SK-N-SH treated with all-trans-retinoic acid at 6 μM for 48 hours (cell line): Measurements from ENCODE around the gene PRTFDC1.

Experiments
- ATAC-seq: fragments of 200-7000 bp; cut with Tn5 transposase; 3 replicates; pipeline ENCODE4 v1.9.1; 2020; ENCODE audit warnings: mild to moderate bottlenecking, moderate library complexity
- BACH2 ChIP-seq: fragments of 250-450 bp; sonication (Bioruptor Pico); IDR thresholded peaks from 2 replicates; pipeline ENCODE4 v1.9.0; 2021; ENCODE audit warnings: mild to moderate bottlenecking, borderline replicate concordance
- CSDC2 ChIP-seq: fragments of 250-450 bp; sonication (Bioruptor Pico); IDR thresholded peaks from 2 replicates; pipeline ENCODE4 v1.5.0; 2020; ENCODE audit warnings: mild to moderate bottlenecking, moderate library complexity
- ESRRG ChIP-seq: fragments of 250-450 bp; sonication (Bioruptor Pico); IDR thresholded peaks from 2 replicates; pipeline ENCODE4 v1.6.1; 2021; ENCODE audit warnings: mild to moderate bottlenecking
- GLIS3 ChIP-seq: fragments of 250-450 bp; sonication (Bioruptor Pico); IDR thresholded peaks from 2 replicates; pipeline ENCODE4 v1.5.0; 2020; ENCODE audit warnings: mild to moderate bottlenecking, moderate library complexity
- ISL1 ChIP-seq: fragments of 250-450 bp; sonication (Bioruptor Pico); IDR thresholded peaks from 2 replicates; pipeline ENCODE4 v2.1.2; 2022; ENCODE audit warnings: mild to moderate bottlenecking, moderate library complexity
- OSR1 ChIP-seq: fragments of 250-450 bp; sonication (Bioruptor Pico); IDR thresholded peaks from 2 replicates; pipeline ENCODE4 v1.8.0; 2022; ENCODE audit warnings: moderate library complexity, mild to moderate bottlenecking, inconsistent platforms
- PPARA ChIP-seq: fragments of 250-450 bp; sonication (Bioruptor Pico); IDR thresholded peaks from 2 replicates; pipeline ENCODE4 v1.5.0; 2020; ENCODE audit warnings: mild to moderate bottlenecking, borderline replicate concordance
- RARB ChIP-seq: fragments of 250-450 bp; sonication (Bioruptor Pico); IDR thresholded peaks from 2 replicates; pipeline ENCODE4 v1.8.0; 2021; ENCODE audit warnings: mild to moderate bottlenecking, moderate library complexity
- SNAI2 ChIP-seq: fragments of 250-450 bp; sonication (Bioruptor Pico); IDR thresholded peaks from 2 replicates; pipeline ENCODE4 v1.5.0; 2020; ENCODE audit warnings: mild to moderate bottlenecking, moderate library complexity
- TCF4 ChIP-seq: fragments of 250-450 bp; sonication (Bioruptor Pico); IDR thresholded peaks from 2 replicates; pipeline ENCODE4 v1.8.0; 2021; ENCODE audit warnings: mild to moderate bottlenecking, moderate library complexity, borderline replicate concordance
- ZC3H10 ChIP-seq: fragments of 250-450 bp; sonication (Bioruptor Pico); IDR thresholded peaks from 2 replicates; pipeline ENCODE4 v1.5.1; 2021; ENCODE audit warnings: mild to moderate bottlenecking, moderate library complexity
- ZFP3 ChIP-seq: fragments of 250-450 bp; sonication (Bioruptor Pico); IDR thresholded peaks from 2 replicates; pipeline ENCODE4 v1.5.0; 2020; ENCODE audit warnings: mild to moderate bottlenecking, moderate library complexity
- ZNF565 ChIP-seq: fragments of 450-650 bp; formaldehyde crosslinking; conservative IDR thresholded peaks from 2 replicates; pipeline ENCODE4 v1.5.0; 2020; ENCODE audit warnings: low read depth, mild to moderate bottlenecking, moderate library complexity
- ZNF70 ChIP-seq: fragments of 450-650 bp; formaldehyde crosslinking; IDR thresholded peaks from 2 replicates; pipeline ENCODE4 v1.5.0; 2020; ENCODE audit warnings: mild to moderate bottlenecking, moderate library complexity
- ZNF8 ChIP-seq: fragments of 450-650 bp; formaldehyde crosslinking; IDR thresholded peaks from 2 replicates; pipeline ENCODE4 v1.5.0; 2020; ENCODE audit warnings: mild to moderate bottlenecking, moderate library complexity
- TF ChIP-seq, protein P1 (sequence below): fragments of 250-450 bp; sonication (Bioruptor Pico); IDR thresholded peaks from 2 replicates; pipeline ENCODE4 v1.5.0; 2020; ENCODE audit warnings: mild to moderate bottlenecking, moderate library complexity
- TF ChIP-seq, protein P2 (sequence below): fragments of 250-450 bp; sonication (Bioruptor Pico); IDR thresholded peaks from 2 replicates; pipeline ENCODE4 v1.5.1; 2021; ENCODE audit warnings: mild to moderate bottlenecking, moderate library complexity
- TF ChIP-seq, protein P3 (sequence below): fragments of 250-450 bp; sonication (Bioruptor Pico); IDR thresholded peaks from 2 replicates; pipeline ENCODE4 v1.8.0; 2020; ENCODE audit warnings: mild to moderate bottlenecking, moderate library complexity, borderline replicate concordance
- TF ChIP-seq, protein P4 (sequence below): fragments of 250-450 bp; sonication (Bioruptor Pico); IDR thresholded peaks from 2 replicates; pipeline ENCODE4 v1.5.1; 2020; ENCODE audit warnings: low read depth, mild to moderate bottlenecking, moderate library complexity
- TF ChIP-seq, protein P5 (sequence below): fragments of 250-450 bp; sonication (Bioruptor Pico); IDR thresholded peaks from 2 replicates; pipeline ENCODE4 v1.8.0; 2021; ENCODE audit warnings: low read depth, mild to moderate bottlenecking, moderate library complexity, borderline replicate concordance

Gene PRTFDC1

DNA sequence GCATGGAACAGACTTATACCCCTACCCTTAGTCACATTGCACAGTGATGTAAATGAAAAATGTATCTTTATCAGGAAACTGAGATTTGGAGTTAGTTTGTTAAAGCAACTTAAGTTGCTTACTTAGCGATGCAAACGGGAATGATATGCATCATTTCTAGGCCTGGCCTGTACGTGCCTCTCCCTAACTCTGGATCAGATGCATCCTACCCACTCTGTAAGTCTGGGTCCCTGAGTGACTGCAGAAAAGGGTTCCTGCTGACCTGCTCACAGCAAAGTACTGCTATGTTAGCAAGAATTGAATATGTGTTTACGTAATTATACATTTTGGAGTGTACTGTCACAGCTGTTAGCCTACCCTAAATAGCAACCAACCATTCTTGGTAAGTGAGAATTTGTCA, 30.7 kb upstream of the PRTFDC1 start (continued):
- TF ChIP-seq, protein P1, sequence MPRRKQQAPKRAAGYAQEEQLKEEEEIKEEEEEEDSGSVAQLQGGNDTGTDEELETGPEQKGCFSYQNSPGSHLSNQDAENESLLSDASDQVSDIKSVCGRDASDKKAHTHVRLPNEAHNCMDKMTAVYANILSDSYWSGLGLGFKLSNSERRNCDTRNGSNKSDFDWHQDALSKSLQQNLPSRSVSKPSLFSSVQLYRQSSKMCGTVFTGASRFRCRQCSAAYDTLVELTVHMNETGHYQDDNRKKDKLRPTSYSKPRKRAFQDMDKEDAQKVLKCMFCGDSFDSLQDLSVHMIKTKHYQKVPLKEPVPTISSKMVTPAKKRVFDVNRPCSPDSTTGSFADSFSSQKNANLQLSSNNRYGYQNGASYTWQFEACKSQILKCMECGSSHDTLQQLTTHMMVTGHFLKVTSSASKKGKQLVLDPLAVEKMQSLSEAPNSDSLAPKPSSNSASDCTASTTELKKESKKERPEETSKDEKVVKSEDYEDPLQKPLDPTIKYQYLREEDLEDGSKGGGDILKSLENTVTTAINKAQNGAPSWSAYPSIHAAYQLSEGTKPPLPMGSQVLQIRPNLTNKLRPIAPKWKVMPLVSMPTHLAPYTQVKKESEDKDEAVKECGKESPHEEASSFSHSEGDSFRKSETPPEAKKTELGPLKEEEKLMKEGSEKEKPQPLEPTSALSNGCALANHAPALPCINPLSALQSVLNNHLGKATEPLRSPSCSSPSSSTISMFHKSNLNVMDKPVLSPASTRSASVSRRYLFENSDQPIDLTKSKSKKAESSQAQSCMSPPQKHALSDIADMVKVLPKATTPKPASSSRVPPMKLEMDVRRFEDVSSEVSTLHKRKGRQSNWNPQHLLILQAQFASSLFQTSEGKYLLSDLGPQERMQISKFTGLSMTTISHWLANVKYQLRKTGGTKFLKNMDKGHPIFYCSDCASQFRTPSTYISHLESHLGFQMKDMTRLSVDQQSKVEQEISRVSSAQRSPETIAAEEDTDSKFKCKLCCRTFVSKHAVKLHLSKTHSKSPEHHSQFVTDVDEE (CRISPR knock-in tag): no peak

DNA sequence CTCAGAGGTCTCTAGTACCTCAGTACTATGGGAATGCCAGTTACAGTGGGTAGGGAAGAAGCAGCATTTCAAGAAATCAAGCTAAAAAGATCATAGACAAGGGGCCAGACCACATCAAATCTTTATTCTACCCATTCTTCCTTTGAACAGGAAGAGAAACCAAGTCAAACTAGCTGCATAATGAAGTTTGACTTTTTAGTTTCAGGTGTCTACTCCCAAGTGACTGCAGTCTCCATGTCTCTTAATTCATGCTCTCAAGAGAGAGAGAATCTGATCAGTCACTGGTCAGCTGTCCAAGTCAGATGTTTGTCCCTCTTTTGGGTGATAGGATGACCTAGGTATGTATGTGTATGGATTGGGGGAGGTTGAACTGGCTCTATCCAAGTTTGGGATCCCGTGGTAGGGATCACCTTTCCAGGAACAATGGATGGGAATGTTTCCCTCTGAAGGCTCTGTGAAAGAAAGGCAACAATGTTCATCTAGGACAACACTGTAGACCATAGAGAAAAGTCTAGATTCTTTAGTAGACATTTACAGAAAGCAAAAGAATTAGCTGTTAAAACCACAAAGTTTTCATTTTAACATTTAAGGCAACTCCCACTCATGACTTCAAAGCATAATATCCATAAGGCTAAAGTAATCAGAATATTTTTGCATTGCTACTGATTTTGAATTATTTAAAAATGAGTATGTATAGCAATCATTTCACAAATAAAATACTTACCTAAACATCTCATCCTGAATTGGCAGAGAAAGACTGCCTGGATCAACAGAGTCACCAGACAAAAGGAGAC, 30.1 kb upstream of the PRTFDC1 start:
- ATAC-seq: no peak
- no peak for TF ChIP-seq CSDC2
- no peak for TF ChIP-seq RARB (CRISPR knock-in tag)
- TF ChIP-seq, protein P2, sequence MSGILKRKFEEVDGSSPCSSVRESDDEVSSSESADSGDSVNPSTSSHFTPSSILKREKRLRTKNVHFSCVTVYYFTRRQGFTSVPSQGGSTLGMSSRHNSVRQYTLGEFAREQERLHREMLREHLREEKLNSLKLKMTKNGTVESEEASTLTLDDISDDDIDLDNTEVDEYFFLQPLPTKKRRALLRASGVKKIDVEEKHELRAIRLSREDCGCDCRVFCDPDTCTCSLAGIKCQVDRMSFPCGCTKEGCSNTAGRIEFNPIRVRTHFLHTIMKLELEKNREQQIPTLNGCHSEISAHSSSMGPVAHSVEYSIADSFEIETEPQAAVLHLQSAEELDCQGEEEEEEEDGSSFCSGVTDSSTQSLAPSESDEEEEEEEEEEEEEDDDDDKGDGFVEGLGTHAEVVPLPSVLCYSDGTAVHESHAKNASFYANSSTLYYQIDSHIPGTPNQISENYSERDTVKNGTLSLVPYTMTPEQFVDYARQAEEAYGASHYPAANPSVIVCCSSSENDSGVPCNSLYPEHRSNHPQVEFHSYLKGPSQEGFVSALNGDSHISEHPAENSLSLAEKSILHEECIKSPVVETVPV (CRISPR knock-in tag): no peak
- no peak for TF ChIP-seq ZC3H10 (CRISPR knock-in tag)
- TF ChIP-seq BACH2 (CRISPR knock-in tag): no peak
- TF ChIP-seq ZFP3 (CRISPR knock-in tag): no peak
- TF ChIP-seq, protein P3, sequence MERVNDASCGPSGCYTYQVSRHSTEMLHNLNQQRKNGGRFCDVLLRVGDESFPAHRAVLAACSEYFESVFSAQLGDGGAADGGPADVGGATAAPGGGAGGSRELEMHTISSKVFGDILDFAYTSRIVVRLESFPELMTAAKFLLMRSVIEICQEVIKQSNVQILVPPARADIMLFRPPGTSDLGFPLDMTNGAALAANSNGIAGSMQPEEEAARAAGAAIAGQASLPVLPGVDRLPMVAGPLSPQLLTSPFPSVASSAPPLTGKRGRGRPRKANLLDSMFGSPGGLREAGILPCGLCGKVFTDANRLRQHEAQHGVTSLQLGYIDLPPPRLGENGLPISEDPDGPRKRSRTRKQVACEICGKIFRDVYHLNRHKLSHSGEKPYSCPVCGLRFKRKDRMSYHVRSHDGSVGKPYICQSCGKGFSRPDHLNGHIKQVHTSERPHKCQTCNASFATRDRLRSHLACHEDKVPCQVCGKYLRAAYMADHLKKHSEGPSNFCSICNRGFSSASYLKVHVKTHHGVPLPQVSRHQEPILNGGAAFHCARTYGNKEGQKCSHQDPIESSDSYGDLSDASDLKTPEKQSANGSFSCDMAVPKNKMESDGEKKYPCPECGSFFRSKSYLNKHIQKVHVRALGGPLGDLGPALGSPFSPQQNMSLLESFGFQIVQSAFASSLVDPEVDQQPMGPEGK (CRISPR knock-in tag): no peak
- TF ChIP-seq ZNF565 (CRISPR knock-in tag): no peak
- TF ChIP-seq, protein P4, sequence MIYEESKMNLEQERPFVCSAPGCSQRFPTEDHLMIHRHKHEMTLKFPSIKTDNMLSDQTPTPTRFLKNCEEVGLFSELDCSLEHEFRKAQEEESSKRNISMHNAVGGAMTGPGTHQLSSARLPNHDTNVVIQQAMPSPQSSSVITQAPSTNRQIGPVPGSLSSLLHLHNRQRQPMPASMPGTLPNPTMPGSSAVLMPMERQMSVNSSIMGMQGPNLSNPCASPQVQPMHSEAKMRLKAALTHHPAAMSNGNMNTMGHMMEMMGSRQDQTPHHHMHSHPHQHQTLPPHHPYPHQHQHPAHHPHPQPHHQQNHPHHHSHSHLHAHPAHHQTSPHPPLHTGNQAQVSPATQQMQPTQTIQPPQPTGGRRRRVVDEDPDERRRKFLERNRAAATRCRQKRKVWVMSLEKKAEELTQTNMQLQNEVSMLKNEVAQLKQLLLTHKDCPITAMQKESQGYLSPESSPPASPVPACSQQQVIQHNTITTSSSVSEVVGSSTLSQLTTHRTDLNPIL (CRISPR knock-in tag): no peak
- TF ChIP-seq PPARA (CRISPR knock-in tag): no peak
- TF ChIP-seq GLIS3 (CRISPR knock-in tag): no peak
- no peak for TF ChIP-seq ESRRG
- TF ChIP-seq OSR1 (CRISPR knock-in tag): no peak
- TF ChIP-seq ZNF70 (CRISPR knock-in tag): no peak
- TF ChIP-seq, protein P5, sequence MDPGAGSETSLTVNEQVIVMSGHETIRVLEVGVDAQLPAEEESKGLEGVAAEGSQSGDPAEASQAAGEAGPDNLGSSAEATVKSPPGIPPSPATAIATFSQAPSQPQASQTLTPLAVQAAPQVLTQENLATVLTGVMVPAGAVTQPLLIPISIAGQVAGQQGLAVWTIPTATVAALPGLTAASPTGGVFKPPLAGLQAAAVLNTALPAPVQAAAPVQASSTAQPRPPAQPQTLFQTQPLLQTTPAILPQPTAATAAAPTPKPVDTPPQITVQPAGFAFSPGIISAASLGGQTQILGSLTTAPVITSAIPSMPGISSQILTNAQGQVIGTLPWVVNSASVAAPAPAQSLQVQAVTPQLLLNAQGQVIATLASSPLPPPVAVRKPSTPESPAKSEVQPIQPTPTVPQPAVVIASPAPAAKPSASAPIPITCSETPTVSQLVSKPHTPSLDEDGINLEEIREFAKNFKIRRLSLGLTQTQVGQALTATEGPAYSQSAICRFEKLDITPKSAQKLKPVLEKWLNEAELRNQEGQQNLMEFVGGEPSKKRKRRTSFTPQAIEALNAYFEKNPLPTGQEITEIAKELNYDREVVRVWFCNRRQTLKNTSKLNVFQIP: no peak
- TF ChIP-seq TCF4 (CRISPR knock-in tag): no peak
- TF ChIP-seq, protein P1 (CRISPR knock-in tag): no peak
- TF ChIP-seq SNAI2 (CRISPR knock-in tag): no peak
- no peak for TF ChIP-seq ZNF8 (CRISPR knock-in tag)
- no peak for TF ChIP-seq ISL1
